GM18511 (cell line): ENCODE data around the gene GALNT14.

ENCODE experiments used
- ATAC-seq: cut with Tn5 transposase; IDR thresholded peaks from one replicate; pipeline ENCODE4 v1.9.1; 2021; ENCODE audit warnings: mild to moderate bottlenecking, moderate library complexity; ENCODE audit not compliant: unreplicated experiment

Gene GALNT14

GRCh38 chr2:31058096-31059035 lies 79.9 kb downstream of the GALNT14 start:
- no peak for ATAC-seq

DNA sequence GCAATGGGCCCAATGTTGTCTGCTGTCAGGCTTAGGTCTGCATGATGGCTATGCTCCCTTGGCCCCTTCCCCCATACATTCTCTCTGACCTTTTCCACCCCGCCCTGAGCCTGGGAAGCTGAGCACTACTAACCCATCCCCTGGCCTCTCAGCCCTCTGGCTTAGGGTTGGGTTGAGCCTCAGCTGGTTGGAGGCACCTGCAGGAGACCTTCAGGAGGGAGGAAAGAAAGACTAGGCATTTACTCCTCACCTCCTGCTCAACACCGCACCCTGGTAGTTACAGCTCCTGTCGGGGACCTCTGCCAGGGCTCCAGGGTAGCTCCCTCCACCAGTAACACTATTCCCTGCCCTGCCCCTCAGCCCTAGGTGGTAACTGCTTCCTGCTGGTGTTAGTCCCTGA lies 80.5 kb downstream of the GALNT14 start:
- no peak for ATAC-seq

DNA sequence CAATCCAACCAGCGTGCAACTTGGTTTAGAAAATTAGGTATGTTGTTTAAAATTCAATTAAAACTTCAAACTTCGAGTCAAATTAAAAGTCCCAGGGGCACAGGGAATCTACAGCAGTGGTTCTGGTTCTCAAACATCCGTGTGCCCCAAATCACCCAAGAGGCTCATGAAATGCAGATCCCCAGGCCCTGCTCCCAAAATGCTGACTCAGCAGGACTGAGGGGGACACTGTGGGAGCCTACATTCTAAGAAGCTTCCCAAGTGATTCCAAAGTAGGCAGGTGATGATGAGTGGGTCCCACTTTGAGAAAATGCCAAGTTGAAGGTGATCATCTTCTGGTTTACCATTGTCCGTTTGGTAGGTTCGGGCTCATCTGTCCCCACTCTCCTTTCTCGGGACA lies 82.3 kb downstream of the GALNT14 start:
- no peak for ATAC-seq

DNA sequence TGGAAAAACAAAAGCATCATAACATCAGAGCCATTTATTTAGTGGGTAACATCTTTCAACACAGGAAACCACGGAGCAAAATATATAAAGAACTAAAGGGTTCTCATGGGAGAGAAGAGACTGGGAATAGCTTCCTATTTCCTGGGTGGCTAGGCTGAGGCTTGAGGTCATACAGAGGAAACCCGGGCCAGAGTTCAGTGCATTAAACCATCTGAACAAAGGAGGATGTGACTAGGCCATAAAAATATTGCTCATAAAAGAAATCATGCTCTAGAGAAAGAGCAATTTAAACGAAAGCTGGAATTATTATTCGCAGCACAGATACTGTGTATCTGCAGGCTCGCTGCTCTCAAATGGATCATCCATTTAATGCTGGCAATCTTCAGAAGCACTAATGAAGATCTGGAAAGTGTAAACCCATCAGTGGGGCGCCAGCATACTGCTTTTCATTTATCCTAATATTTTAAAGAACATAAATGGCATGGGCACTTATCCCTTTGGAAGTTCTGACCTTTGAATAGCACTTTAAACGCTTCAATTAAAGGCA lies 83.3 kb downstream of the GALNT14 start:
- no peak for ATAC-seq

GRCh38 chr2:31053929-31054782 lies 84.1 kb downstream of the GALNT14 start:
- no peak for ATAC-seq

GRCh38 chr2:31052284-31052683 lies 86.0 kb downstream of the GALNT14 start:
- no peak for ATAC-seq

- ATAC-seq: no peak
Measured at GRCh38 chr2:31051258-31052140, 86.7 kb downstream of the GALNT14 start.

DNA sequence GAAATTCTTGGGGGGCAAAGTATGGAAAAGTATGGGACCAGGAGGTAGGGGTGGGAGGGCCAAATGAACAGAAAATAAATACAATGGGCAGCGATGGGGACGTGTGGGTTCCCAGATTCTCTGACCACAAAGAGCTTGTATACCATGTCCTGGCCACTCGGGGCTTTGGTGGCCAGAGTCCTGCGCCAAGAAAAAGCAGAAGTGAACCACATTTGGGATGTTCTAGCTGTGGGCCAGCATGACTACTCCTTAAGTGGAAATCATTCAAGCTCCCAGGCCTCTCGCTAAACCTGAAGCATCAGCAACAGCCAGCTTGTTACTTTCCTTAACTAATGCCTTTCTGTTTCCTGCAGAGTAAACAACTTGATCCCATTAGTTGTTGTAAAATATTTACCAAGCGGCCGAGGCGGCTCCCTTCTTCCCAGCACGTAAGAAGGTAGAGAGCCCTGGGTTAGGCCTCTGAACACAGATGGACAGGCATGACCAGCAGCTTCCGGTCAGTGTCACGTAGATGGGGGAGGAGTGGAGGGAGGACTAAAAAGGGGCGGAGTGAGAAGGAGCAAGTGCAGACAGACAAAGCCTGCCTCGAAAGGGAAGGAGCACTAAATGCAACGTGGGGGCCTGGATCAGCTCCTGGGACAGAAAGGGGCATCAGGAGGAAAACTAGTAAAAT lies 88.2 kb downstream of the GALNT14 start:
- no peak for ATAC-seq

GRCh38 chr2:31049264-31049663 lies 89.0 kb downstream of the GALNT14 start:
- ATAC-seq: no peak

DNA sequence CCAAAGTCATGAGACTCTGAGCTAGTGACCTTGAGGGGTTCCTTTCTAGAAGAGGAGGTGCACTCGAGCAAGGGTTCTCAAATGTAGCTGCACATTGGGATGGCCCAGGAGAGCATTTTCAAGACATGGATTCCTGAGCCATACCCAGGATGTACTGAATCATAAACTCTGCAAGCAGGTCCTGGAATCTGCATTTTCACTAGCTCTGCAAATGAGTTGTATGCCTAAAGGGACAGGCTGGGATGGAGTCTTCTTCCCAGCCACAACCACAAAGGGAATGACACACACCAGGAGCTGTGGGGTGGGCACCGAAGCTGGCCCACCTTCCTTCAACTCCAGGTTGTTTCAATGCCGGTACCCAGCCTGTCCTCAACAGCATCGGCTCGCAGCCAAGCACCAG lies 90.6 kb downstream of the GALNT14 start:
- ATAC-seq: no peak

GRCh38 chr2:31038385-31038784 lies 99.9 kb downstream of the GALNT14 start:
- no peak for ATAC-seq

GRCh38 chr2:31037058-31037457 lies 101.2 kb downstream of the GALNT14 start:
- no peak for ATAC-seq

GRCh38 chr2:31033032-31033431 lies 105.2 kb downstream of the GALNT14 start:
- no peak for ATAC-seq

DNA sequence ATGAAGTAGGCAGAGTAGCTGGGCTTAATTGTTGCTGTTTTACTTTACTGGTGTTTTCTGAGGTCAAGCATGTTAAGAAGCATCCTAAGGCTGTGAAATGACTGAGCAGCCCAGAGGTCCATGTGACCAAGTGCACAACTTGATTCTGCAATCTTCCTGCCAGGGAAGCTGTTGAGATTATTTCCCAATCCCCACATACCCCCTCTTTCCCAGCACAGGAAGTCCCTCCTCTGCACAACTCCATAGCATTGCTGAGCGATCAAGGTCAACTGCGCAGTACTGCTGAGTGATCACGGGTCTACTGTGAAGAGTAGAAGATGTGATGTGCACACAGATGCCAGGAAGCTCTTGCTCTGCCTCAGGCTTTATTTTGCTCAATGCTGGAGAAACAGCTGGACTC lies 105.8 kb downstream of the GALNT14 start:
- no peak for ATAC-seq

DNA sequence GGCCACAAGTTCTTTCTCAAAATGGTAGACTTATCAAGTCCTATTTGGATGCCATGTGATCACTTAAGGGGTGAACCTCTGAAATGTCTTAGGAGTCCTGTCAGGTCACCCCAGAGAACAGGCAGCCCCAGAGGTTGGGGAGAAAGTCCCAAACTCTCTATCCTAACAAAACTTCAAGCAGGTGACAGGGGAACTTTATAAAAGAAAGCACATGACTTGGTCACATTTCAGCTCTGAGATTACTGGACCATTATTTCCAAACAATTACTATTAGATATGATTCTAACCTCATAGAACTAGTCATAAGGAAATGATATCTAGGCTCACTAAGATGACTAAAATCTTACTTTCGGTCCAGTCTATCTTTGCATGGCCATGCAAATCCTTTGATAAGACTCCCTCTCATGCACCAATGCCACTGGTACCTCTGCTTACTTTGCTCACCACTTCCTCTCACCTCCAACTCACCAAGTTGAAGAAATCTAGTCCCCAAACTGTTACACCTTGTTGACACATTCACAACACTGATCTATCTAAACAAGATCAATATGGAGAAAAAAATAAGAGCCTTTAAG lies 107.0 kb downstream of the GALNT14 start:
- peak; percentile 94 for ATAC-seq

- no peak for ATAC-seq
Measured at GRCh38 chr2:31028417-31028816, 109.8 kb downstream of the GALNT14 start.

- ATAC-seq: no peak
Measured at GRCh38 chr2:31027549-31027948, 110.7 kb downstream of the GALNT14 start.

DNA sequence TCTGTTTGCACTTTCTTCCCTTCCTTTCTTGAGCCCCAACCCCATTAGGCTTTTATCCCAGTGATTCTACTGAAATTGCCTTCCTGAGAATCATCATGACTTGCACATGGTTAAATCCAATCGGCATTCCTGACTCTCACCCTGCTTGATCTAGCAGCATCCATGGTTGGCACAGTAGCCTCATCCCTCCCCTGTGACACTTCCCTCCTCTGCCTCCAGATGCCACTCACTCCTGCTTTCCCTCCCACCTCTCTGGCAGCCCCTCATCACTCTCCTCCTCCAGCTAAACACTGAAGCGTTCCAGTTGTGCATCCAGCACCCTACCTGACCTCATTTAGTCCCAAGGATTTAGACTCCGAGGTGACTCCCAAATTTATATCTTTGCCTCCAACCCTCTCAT lies 114.7 kb downstream of the GALNT14 start:
- ATAC-seq: no peak

DNA sequence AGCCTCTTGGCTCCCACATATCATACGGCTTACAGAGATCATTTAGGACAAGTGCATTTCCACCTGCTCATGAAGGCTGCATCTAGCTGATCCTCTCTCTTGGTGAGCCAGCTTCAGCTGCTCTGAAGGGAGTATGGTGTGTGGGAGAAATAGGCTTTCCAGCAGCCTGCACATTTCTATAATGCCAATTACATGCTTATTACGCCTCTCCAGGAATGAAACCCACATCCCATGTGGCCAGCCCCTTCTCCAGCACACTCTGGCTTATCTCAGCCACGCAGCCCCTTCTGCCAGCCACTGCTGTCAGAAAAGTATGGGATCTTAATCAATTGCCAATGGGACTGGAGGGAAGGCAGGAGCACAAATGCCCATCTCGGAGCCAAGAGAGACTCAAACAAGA lies 117.5 kb downstream of the GALNT14 start:
- no peak for ATAC-seq

DNA sequence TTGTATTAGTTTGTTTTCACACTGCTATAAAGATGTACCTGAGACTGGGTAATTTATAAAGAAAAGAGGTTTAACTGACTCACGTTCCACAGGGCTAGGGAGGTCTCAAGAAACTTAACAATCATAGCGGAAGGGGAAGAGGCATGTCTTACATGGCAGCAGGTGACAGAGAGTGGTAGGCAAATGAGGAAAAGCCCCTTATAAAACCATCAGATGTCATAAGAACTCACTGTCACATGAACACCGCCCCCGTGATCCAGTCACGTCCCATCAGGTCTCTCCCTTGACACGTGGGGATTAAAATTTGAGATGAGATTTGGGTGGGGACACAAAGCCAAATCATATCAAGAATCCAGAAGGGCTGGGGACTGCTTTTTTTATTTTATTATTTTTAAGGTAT lies 120.0 kb downstream of the GALNT14 start:
- no peak for ATAC-seq
